CD14-positive monocyte (primary cell): ENCODE data around the gene FGA. TPM values are rescaled to one million over a fixed set of nuclear protein-coding genes. Genes with fewer than 3 reads are reported as not detected.

Source experiments
- DNase-seq, 3 donors: peaks; one replicate each; pipeline ENCODE4 v3.0.0-alpha.2; 2011 to 2022
- H2AFZ ChIP-seq: 2 replicates; pipeline ENCODE4 v1.6.0; 2012; ENCODE audit warnings: mild to moderate bottlenecking, low read depth, low read length, inconsistent platforms; ENCODE audit not compliant: insufficient read depth, poor library complexity, severe bottlenecking
- H3K27ac ChIP-seq, 2 donors: 1 replicate in 1 of 2; 2 replicates in 1 of 2; pipeline ENCODE4 v1.5.1; 2012 to 2013; ENCODE audit warnings: low read length in 2 of 2, control low read depth in 1 of 2, inconsistent platforms in 1 of 2, low read depth in 1 of 2, mild to moderate bottlenecking in 1 of 2
- H3K27me3 ChIP-seq, 2 donors: one replicate each; pipeline versions ENCODE4 v1.6.0 to v1.6.1; 2011 to 2013; ENCODE audit warnings: low read length in 2 of 2; ENCODE audit not compliant: control insufficient read depth in 2 of 2, insufficient read depth in 2 of 2
- H3K36me3 ChIP-seq, 2 donors: replicated peaks in 1 of 2; 1 replicate in 1 of 2; 2 replicates in 1 of 2; pipeline versions ENCODE4 v1.5.1 to v1.6.1; 2012 to 2013; ENCODE audit warnings: low read length in 2 of 2, control low read depth in 1 of 2, inconsistent platforms in 1 of 2, mild to moderate bottlenecking in 1 of 2; ENCODE audit not compliant: insufficient read depth in 2 of 2, control insufficient read depth in 1 of 2
- H3K4me1 ChIP-seq, 2 donors: 1 replicate in 1 of 2; 2 replicates in 1 of 2; pipeline versions ENCODE4 v1.5.1 to v1.6.1; 2012 to 2013; ENCODE audit warnings: low read length in 2 of 2, control low read depth in 1 of 2, inconsistent platforms in 1 of 2, mild to moderate bottlenecking in 1 of 2, moderate library complexity in 1 of 2; ENCODE audit not compliant: insufficient read depth in 2 of 2, control insufficient read depth in 1 of 2
- H3K4me2 ChIP-seq: replicated peaks from 2 replicates; pipeline ENCODE3; 2012; ENCODE audit warnings: low read length, moderate library complexity, mild to moderate bottlenecking; ENCODE audit not compliant: poor library complexity, severe bottlenecking; ENCODE audit errors: extremely low read depth
- H3K4me3 ChIP-seq, 3 experiments: fragments of 200-600 bp in 1 of 3; sonication (generic) in 1 of 3; replicated peaks in 1 of 3; 1 replicate in 2 of 3; 2 replicates in 1 of 3; pipeline ENCODE4 v1.5.1; 2011 to 2013; ENCODE audit warnings: low read length in 3 of 3, mild to moderate bottlenecking in 3 of 3, control low read depth in 2 of 3, low read depth in 2 of 3, inconsistent platforms in 1 of 3, moderate library complexity in 1 of 3
- H3K79me2 ChIP-seq: 2 replicates; pipeline ENCODE4 v1.6.0; 2012; ENCODE audit warnings: mild to moderate bottlenecking, control low read depth, inconsistent platforms, low read length, moderate library complexity; ENCODE audit not compliant: insufficient read depth
- H3K9ac ChIP-seq: 2 replicates; pipeline ENCODE4 v1.6.0; 2017; ENCODE audit warnings: low read length, mild to moderate bottlenecking; ENCODE audit not compliant: insufficient read depth, poor library complexity, severe bottlenecking
- H3K9me3 ChIP-seq, 2 donors: replicated peaks in 1 of 2; 1 replicate in 1 of 2; 2 replicates in 1 of 2; pipeline versions ENCODE4 v1.5.1 to v1.6.1; 2012 to 2013; ENCODE audit warnings: low read length in 2 of 2, control low read depth in 1 of 2; ENCODE audit not compliant: control insufficient read depth in 1 of 2, insufficient read depth in 1 of 2
- H4K20me1 ChIP-seq: 2 replicates; pipeline ENCODE4 v1.6.0; 2012; ENCODE audit warnings: mild to moderate bottlenecking, low read length, control low read depth, moderate library complexity; ENCODE audit not compliant: insufficient read depth
- H3K27ac Mint-ChIP-seq, 7 donors: one replicate each; pipeline ENCODE4 v1.8.0; 2020; ENCODE audit warnings: mild to moderate bottlenecking in 7 of 7, mixed read lengths in 7 of 7, moderate library complexity in 6 of 7, inconsistent platforms in 2 of 7
- H3K27me3 Mint-ChIP-seq, 3 donors: one replicate each; pipeline ENCODE4 v1.8.0; 2021 to 2022; ENCODE audit warnings: low read depth in 3 of 3, mild to moderate bottlenecking in 3 of 3, mixed read lengths in 3 of 3, moderate library complexity in 3 of 3, inconsistent platforms in 1 of 3
- H3K36me3 Mint-ChIP-seq, 2 donors: one replicate each; pipeline ENCODE4 v1.8.0; 2020; ENCODE audit warnings: mixed read lengths in 2 of 2, inconsistent platforms in 1 of 2, mild to moderate bottlenecking in 1 of 2
- H3K4me1 Mint-ChIP-seq: one replicate; pipeline ENCODE4 v1.8.0; 2020; ENCODE audit warnings: mild to moderate bottlenecking, mixed read lengths
- H3K4me3 Mint-ChIP-seq, 2 donors: one replicate each; pipeline ENCODE4 v1.8.0; 2020; ENCODE audit warnings: mild to moderate bottlenecking in 2 of 2, mixed read lengths in 2 of 2, moderate library complexity in 1 of 2
- H3K9me3 Mint-ChIP-seq, 7 donors: one replicate each; pipeline ENCODE4 v1.8.0; 2020 to 2022; ENCODE audit warnings: mixed read lengths in 7 of 7, mild to moderate bottlenecking in 6 of 7, moderate library complexity in 6 of 7, inconsistent platforms in 2 of 7
- WGBS: methylation state at CpG from one replicate; pipeline ENCODE4 v1.1.5; 2013; ENCODE audit warnings: missing lambda C conversion rate; ENCODE audit not compliant: insufficient coverage; 5-methylcytosine and 5-hydroxymethylcytosine counted together
- intact Hi-C, 2 donors: fragments of 100-400 bp; cut with micrococcal nuclease; formaldehyde crosslinking; loops; one replicate each; pipeline versions ENCODE4 v1.15.0 to v1.15.1; 2023
- polyA plus RNA-seq, 3 donors: library from polyadenylated mRNA; depleted of rRNA in 1 of 3; unstranded in 2 of 3; stranded (reverse) in 1 of 3; fragments of 300-500 nt in 2 of 3; fragments of >200 nt in 1 of 3; fragmentation: Illumina TruSeq in 2 of 3; gene quantifications; 1 replicate in 2 of 3; 2 replicates in 1 of 3; pipeline ENCODE4 v1.2.3, GENCODE V29; 2012 to 2021
- TF ChIP-seq, protein P1 (sequence below): fragments of 200-600 bp; IDR thresholded peaks from one replicate; pipeline ENCODE4 v1.8.0; 2022; ENCODE audit warnings: antibody characterized with exemption, mild to moderate bottlenecking

FGA gene
- polyA plus RNA-seq, 3 donors, result not detected

- H3K27ac ChIP-seq, result peak within 1 kb of the TSS; percentile 32 to 83
- Mint-ChIP-seq H3K27me3 (peaks cover 1 to 2% (median 2%) of the 10 kb centered on the region in 3 donors), H3K36me3 (peaks cover 17% of the 10 kb centered on the region in 2 donors), H3K27ac (peak within 1 kb of the TSS; percentile 83 to 97 (median 90)), H3K4me1 (peaks cover 13% of the 10 kb centered on the region), H3K9me3 (no peaks in the 10 kb centered on the region), H3K4me3 (peak within 1 kb of the TSS; percentile 96 to 99)
- H3K4me3 ChIP-seq, result peak within 1 kb of the TSS; percentile 82 to 93 (median 92)
- peak; percentile 93 to 96 (median 94) for DNase-seq
- H3K27me3 ChIP-seq, result no peaks in the 10 kb centered on the region
- peaks cover 17 to 21% of the 10 kb centered on the region in 2 donors for H3K4me1 ChIP-seq
- peak within 1 kb of the TSS; percentile 78 for H3K4me2 ChIP-seq
- peak within 1 kb of the TSS; percentile 78 for H3K9ac ChIP-seq
- intact Hi-C loops, result loop anchor here in 1 of 2 donors (10.0 kb wide), 1 partner anchor 825 kb away; the partner anchor contains the start of gene MAP9
- peak within 1 kb of the TSS; percentile 96 for H2AFZ ChIP-seq
- TF ChIP-seq, protein P1, sequence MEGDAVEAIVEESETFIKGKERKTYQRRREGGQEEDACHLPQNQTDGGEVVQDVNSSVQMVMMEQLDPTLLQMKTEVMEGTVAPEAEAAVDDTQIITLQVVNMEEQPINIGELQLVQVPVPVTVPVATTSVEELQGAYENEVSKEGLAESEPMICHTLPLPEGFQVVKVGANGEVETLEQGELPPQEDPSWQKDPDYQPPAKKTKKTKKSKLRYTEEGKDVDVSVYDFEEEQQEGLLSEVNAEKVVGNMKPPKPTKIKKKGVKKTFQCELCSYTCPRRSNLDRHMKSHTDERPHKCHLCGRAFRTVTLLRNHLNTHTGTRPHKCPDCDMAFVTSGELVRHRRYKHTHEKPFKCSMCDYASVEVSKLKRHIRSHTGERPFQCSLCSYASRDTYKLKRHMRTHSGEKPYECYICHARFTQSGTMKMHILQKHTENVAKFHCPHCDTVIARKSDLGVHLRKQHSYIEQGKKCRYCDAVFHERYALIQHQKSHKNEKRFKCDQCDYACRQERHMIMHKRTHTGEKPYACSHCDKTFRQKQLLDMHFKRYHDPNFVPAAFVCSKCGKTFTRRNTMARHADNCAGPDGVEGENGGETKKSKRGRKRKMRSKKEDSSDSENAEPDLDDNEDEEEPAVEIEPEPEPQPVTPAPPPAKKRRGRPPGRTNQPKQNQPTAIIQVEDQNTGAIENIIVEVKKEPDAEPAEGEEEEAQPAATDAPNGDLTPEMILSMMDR, result no peak
- peaks cover 22 to 28% of the 10 kb centered on the region in 2 donors for H3K36me3 ChIP-seq
- peaks cover 5% of the 10 kb centered on the region for H4K20me1 ChIP-seq
- H3K79me2 ChIP-seq, result peaks cover 20% of the 10 kb centered on the region
- under 1% methylated on average over 47 of the region's 51 CpGs for WGBS
- H3K9me3 ChIP-seq, result no peaks in the 10 kb centered on the region
Observed at GRCh38 chr4:154549894-154550790, 40.4 kb downstream of the FGA start, which contains the start of gene PLRG1. Gene PLRG1, minus strand, starts transcription at chr4:154550400. Its CDS starts 92 bp downstream, at chr4:154550308.

DNA sequence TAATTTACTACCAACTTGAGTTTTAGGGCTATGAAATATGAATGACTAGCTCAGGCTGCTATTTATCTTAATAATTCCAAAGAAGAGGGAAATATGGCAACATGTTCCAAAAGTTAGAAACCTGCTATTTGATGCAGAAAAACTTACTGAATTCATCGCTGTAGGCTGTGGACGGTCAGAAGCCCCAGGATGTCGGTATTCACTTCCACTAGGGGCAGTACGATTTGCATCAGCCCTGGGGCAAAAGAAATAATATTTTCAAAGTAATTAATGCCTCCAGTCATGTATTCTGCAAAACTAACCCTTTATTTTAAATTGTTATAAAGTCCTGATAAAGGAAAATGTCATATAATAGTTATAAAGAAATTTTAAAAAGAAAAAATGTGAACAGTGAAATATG, 44.9 kb downstream of the FGA start:
- Histone ChIP-seq H4K20me1 (peaks cover 5% of the 10 kb centered on the region), H3K4me1 (peaks cover 15 to 19% of the 10 kb centered on the region in 2 donors)
- no peak overlapping the region for H3K4me3 Mint-ChIP-seq

More for the DNA sequence above, 44.9 kb downstream of the FGA start:
- H3K27me3 ChIP-seq, result no peaks in the 10 kb centered on the region
- Mint-ChIP-seq H3K27me3 (no peaks in the 10 kb centered on the region), H3K9me3 (peaks cover 0 to 2% (median 0%) of the 10 kb centered on the region in 7 donors), H3K36me3 (peaks cover 53 to 55% of the 10 kb centered on the region in 2 donors), H3K4me1 (peaks cover 13% of the 10 kb centered on the region), H3K27ac (no peak overlapping the region)
- H3K9ac ChIP-seq, result no peak overlapping the region
- TF ChIP-seq, protein P1, result no peak
- H3K79me2 ChIP-seq, result peaks cover 20% of the 10 kb centered on the region
- no peak overlapping the region for H2AFZ ChIP-seq
- no peak for DNase-seq
- no peak overlapping the region for H3K4me2 ChIP-seq
- WGBS, result 100% methylated on average over 3 of the region's 4 CpGs
- H3K4me3 ChIP-seq, result no peak overlapping the region
- H3K27ac ChIP-seq, result no peak overlapping the region
- intact Hi-C loops, result no loop called here
- no peaks in the 10 kb centered on the region for H3K9me3 ChIP-seq
- peaks cover 67 to 72% of the 10 kb centered on the region in 2 donors for H3K36me3 ChIP-seq
